Right kidney (tissue), 1 donor: Measurements from ENCODE around the gene CTSA.
"Not testable (repeated sequence)": the region's sequence is repeated elsewhere in the genome, so short reads cannot be mapped to it uniquely, and the experiment has no call there.

Experiments used
- DNase-seq: peaks from one replicate; pipeline ENCODE4 v3.0.0-alpha.2; 2016

The CTSA gene

DNA sequence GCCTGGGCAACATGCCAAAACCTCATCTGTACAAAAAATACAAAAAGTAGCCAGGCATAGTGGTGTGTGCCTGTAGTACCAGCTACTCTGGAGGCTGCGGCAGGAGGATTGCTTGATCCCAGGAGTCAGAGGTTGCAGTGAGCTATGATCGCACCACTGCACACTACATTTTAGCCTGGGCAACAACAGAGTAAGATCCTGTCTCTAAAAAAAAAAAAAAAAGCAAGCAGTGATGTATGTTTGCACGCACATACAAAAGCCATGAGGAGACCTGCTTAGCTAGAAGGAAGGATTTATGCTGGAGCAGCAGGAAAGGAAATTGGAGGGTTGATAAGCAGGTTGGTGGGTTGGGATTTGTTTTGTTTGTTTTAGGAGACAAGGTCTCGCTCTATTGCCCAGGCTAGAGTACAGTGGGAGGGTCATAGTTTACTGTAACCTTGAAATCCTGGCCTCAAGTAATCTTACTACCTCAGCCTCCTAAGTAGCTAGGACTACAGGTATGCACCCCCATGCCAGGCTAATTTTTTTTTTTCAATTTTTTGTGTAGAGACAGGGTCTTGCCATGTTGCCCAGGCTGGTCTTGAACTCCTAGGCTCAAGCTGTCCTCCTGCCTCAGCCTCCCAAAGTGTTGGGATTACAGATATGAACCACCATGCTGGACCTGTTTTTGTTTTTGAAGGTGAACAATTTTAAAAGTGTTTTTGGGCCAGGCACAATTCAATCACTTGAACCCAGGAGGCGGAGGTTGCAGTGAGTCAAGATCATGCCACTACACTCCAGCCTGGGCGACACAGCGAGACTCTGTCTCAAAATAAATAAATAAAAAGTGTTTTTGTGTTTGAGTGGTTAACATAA, 29.7 kb upstream of the CTSA start:
- no peak for DNase-seq

DNA sequence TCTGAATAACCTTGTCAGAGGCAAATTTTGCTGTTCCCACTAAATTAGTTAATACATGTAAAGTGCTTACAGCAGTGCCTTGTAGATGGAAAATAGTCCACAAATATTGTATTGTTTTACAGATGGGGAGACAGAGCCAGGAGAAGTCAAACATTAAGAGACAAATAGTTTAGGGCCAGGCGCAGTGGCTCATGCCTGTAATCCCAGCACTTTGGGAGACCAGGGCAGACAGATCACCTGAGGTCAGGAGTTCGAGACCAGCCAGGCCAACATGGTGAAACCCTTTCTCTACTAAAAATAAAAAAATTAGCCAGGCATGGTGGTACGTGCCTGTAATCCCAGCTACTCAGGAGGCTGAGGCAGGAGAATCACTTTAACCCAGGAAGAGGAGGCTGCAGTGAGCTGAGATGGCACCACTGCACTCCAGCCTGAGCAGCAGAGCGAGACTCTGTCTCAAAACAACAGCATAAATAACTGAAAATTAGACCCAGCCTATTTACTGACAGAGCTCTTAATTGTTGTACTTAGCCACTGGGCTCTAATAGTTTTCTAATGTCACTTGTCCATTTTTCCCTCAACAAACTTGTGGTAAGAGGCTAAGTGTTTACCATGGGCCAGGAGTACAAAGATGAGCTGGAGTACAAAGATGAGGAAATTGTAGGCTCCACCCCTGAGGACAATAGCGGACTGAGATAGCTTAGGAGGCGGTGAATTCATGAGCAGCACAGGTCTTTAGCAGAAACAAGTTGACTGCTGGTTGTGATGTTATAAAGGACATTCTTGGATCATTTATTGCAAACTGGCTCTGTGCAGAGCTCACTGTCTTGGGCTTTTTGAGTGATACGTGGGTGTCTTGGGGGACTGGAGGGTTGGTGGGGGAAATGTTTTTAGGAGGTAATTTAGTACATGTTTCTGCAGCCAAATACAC, 27.3 kb upstream of the CTSA start:
- DNase-seq: no peak

DNA sequence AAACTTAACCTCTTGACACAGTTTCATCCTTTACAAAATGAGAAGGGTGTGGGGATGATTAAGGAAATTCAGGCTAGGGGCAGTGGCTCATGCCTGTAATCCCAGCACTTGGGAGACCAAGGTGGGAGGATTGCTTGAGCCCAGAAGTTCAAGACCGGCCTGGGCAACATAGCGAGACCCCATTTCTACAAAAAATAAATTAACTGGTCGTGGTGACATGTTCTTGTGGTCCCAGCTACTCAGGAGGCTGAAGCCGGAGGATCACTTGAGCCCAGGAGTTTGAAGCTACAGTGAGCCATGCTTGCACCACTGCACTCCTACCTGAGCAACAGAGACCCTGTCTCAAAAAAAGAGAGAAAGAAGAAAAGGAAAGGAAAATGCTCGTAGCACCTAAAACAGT, 24.7 kb upstream of the CTSA start:
- DNase-seq: no peak

DNA sequence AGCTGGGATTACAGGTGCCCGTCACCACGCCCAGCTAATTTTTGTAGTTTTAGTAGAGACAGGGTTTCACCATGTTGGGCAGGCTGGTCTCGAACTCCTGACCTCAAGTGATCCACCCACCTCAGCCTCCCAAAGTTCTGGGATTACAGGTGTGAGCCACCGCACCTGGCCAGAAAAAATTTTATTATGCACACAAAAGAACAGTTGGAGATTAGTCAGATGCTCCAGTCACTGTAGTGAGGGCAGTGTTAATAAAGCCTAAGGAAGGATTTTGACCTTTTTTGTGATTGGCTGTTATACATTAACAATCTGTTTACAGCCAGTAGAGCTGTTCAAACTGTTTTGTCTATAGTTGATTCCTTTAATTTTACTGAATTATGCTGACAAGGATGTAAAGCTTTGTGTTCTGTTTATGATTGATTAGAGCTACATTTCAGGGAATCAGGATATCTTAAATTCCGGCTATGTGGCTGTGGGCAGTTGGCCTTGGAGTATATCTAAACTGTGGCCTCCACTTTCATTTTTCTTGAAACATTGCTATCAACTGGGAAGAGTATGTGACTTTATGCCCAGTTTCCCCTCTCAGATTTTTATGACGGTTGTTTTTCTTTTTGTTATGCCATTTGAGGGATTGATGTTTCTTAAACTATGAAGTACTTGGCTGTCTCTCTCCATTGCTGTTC, 23.9 kb upstream of the CTSA start:
- no peak for DNase-seq

DNA sequence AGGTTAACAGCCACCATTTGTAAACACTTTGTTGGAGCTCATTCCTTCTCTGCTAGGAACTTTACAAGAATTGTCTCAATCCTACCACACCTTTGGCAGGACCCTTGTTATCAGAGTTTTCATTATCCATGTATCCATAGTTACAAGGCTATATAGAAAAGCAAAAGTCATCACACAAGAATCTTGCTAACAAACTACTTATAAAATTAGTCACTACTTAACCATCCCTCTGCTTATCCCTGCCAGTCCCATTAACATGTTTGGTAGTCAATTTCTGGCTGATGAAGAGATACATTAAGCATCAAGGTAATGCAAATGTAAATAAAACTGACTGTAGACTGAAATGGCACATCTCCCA, 23.3 kb upstream of the CTSA start:
- DNase-seq: no peak

DNA sequence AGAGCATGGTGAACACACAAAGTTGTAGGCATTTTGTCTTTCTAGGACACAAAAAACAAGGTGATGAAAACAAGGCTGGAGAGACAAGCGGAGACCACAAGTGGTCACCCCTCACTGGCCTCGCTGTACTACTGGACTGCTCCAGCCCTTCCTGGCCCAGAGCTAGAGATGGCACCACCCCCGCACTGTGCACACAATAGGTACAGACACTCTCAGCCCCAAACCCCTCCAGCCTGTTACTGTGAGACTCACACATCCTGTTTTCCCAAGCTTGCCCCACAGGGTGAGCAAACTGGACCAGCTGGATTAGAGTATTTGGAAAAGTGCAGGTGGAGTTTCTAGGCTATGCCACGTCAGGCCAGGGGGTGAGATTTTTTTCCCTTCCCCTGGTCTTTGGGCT, 18.5 kb upstream of the CTSA start:
- no peak for DNase-seq

DNA sequence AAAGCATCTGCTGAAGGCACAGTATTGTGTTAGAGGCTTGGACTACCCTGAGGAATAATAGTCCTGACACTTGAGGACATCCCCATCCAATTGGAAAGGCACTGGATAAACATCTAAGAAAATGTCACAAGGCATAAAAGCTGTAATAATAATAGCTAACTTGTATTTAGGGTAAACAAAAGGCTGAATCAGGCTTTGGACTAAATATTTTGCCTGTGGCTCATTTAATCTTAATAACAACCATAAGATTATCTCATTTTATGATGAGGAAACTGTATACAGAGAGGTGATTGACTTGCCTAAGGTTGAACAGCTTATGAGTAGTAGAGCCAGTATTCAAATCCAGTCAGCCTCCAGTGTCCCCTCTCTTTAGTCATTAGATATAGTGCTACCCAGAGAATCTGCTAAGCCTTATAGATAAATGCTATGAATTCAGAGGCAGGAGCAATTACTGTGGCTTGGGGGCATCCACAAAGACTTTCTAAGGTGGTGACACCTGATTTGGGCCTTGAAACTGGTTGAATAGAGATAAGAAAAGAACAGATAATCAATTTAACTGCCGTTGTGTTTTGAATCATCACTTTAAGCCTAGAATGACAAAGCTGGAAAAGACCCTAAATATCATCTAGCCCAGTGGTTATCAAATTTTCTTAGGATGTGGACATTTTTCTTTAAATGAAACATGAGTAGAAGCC, 17.6 kb upstream of the CTSA start:
- DNase-seq: no peak

DNA sequence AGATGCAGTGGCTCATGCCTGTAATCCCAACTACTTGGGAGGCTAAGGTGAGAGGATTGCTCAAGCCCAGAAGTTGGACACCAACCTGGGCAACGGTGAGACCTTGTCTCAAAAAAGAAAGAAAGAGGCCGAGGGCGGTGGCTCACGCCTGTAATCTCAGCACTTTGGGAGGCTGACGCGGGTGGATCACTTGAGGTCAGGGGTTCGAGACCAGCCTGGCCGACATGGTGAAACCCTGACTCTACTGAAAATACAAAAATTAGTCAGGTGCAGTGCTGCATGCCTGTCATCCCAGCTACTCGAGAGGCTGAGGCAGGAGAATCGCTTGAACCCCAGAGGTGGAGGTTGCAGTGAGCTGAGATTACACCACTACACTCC, 17.0 kb upstream of the CTSA start:
- DNase-seq: not testable (repeated sequence)

DNA sequence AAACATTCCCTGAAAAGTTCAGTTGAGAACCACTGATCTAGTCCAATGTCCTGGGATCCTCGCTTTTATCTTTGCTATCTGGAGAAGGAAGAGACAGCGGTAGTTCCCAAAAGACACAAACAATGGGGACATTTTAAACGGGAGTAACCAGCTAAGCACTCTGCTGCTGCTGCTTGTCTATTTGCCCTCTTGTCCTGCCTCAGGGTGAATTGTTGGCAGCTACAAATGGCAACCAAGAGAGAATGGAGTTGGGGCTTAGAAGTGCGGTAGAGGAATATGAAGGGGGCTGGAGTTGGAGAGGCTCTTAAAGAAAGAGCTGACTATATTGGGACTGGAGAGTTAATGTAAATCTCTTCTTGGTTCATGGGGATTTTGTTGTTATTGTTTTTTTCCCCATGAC, 16.6 kb upstream of the CTSA start:
- DNase-seq: no peak

DNA sequence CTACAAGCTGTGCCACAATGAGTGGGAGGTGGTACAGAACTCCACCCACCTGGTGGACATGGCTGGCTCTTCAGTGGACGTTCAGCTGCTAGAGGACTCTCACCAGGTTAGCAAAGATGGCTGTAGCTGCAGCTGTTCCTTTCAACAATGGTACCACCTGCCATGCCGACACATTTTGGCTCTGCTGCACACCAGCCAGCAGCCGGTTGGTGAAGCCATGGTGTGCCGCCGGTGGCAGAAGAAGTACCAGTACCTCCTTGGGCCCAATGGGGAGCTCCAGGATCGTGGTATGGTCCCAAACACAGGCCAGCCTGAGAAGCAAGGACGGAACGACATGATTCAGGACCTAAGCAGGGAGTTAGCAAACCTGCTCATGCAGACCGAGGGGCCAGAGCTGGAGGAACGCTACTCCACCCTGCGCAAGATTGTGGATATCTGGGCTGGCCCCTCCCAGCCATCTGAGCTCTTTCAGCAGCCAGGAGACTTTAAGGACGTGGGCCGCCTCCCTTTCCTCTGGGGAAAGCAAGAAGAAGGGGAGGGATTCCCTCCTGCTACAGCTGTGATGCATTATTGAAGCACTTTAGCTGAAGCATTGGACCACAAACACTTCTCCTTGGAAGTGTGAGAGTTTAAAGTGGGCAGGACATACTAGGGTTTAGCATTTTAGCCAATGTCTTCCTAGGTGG, 12.9 kb upstream of the CTSA start:
- DNase-seq: no peak

DNA sequence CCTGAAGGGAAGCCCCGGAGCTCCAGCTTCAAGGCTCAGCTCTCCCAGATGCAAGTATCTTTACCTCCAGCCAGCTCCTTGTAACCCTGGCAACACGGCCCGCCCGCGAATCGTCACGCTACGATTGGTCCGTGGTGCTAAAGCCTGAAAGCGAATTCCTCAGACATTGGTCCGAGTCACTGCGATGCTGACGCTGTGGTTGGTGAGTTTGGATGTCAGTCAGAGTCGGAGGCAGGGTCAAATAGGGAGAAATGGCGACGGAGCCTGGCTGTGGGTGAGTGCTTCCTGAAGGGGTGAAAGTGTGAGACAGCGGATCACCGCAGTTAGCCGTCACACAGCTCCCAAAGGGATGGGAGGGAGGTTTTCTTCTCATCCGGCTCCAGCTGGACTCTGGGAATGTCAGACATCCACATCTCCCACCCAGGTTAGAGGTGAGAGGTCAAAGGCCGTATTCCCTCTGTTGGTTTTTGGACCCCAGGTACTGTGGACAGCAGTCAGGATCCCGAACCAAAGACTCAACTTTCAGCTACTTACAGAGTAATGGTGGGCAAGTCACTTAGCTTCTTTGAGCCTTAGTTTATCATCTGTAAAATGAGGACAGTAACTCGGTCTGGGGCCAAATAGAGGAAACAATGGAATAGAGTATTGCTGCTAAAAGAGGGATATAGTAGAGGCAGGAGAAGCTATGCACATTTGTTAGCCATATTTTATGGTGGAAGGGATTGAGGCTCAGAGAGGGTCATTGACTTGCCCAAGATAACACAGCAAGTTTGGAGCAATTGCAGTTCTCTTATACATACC, 9.9 kb upstream of the CTSA start, which contains the start of gene ZSWIM1:
TSS of gene ZSWIM1 (plus strand) at position 240 of the 801 bp plus-strand sequence. CDS start 1,366 bp downstream, outside the sequence.
- peak; percentile 81 for DNase-seq

DNA sequence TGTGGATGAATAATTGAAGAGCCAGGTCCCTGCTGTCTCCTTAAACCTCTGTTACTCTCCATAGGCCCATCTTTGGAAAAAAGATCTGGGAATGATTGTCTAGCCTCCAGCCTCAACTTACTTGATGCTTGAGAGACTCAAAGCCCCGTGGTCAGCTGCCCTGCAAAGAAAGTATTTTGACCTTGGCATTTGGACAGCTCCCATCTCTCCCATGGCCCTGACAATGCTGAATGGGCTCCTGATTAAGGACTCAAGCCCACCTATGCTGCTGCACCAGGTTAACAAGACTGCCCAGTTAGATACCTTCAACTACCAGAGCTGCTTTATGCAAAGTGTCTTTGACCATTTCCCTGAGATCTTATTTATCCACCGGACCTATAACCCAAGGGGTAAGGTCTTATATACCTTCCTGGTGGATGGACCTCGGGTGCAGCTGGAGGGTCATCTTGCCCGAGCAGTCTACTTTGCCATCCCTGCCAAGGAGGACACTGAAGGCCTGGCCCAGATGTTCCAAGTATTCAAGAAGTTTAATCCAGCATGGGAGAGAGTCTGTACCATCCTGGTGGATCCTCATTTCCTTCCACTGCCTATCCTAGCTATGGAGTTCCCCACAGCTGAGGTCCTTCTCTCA, 8.6 kb upstream of the CTSA start:
- no peak for DNase-seq

DNA sequence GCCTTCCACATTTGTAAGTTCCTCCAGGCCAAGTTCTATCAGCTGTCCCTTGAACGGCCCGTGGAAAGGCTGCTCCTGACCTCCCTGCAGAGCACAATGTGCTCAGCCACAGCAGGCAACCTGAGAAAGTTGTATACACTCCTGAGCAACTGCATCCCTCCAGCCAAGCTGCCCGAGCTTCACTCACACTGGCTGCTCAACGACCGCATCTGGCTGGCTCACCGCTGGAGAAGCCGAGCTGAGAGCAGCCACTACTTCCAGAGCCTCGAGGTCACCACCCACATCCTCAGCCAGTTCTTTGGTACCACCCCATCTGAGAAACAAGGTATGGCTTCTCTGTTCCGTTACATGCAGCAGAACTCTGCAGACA, 8.1 kb upstream of the CTSA start:
- DNase-seq: no peak

DNA sequence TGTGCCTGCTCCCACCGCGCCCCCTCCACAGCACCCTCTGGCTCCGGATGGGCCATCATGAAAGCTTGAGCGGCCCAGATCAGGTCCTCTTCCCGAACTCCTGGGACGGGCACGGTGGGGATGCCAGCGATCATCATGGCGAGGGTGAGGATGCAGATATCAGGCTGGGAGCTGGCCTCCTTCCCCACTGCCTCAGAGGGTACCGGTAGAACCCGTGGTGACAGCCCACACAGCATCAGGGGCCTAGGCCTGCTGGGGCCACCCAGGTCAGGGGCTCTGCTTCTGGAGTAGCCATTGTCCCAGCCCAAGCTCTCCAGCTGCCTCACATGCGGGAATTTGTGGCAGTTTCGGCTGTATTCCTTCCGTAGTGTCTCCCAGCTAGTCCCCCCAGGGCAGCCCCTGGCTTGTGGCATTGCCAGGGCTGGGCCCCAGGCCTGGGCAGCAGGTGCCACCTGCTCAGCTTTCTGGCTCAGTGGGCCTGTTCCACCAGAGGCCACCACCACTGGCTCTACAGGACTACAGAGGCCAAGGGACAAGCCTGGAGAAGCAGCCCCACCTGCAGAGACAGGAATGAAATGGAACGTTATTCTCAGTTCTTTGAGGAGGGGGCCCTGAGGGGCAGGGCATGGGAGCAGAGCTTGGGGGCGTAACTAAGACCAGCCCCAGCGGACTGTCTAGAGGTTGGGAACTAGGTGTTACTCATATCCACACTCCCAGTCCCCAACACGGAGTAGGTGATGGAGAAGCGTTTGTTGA, 4.4 kb upstream of the CTSA start:
- no peak for DNase-seq

DNA sequence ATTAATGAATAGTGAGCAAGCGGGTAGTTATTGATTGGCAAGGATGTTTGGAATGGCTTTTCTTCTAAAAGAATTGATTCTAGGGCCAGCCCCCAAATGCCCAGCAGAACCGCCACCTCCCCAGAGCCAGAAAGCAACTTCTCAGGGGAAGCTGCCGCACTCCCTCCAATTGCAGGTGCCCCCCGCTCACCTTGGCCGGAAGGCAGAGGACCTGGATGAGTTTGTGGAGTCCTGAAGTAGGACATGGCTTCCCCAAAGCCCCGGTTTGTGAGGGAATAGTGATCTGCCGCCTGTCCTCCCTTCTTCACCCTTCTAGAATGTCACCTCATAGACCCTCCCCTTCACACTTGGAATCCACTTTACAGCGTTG, 3.8 kb upstream of the CTSA start, which contains the start of gene SPATA25:
TSS of gene SPATA25 (minus strand) at position 277 of the 370 bp plus-strand sequence. CDS start at position 245, 32 bp downstream.
- no peak for DNase-seq

DNA sequence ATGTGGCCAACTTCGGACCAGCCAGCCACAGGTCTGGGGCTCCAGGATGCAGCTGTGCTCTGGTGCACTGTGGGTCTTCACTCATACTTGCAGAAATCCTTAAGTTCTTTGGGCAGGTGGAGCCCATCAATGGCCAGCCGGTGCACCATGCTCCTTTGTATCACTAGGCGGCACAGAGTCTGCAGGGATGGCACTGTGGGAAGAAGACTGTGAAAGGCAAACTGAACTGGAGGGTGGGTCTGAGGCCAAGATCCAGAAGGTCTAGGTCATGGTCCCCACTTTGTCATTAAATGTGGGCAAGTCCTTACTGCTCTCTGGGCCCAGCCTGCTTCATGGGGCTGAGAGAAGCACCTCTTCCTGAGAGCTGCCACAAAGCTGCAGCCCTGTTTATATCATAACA, 2.5 kb upstream of the CTSA start:
- DNase-seq: no peak

DNA sequence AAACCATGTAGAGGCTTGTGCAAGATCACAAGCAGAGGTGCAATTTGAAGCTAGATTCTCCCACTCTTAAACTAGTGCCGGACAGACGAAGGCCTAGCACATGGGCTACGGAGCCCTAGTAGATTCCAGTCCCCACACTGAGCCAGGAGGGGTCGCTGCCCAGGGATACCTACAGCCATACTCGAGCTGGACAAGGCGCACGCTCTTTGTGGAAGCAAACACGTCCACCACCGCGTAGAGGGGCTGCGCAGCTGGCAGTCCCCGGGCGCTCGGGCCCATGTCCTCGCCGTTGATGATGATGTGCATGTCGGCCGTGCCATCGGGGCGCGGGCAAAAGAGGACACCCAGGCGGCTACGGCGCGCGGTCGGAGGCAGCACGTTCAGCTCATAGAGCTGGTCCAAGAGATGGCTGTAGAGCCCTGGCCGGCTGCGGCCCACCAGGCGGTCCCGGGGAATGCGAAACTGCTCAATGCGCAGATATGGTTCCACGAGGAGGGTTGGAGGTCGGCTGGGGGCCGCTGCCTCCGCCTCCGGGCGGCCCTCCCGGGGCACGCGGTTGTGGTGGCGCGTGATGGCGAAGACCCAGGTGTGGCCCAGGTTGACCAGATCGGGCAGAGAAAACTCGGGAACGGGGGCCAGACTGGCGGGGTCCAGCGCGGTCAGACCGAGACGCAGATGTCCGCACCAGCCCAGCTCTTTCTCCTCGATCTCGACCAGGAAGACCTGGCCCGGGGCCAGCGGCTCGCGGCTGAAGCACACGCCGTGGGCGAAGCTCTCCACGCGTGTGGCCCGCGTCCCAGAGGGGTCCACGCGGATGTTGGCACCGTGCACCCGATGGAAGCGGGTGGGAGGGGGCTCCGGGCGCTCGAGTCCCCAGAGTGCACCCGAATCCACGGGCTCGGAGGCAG, 804 bp upstream of the CTSA start:
- peak; percentile 92 for DNase-seq
